ENCODE measurements around the gene L3MBTL2. TPM values are rescaled to one million over a fixed set of nuclear protein-coding genes. Genes with fewer than 3 reads are reported as not detected.

The L3MBTL2 gene
- total and polyA plus RNA-seq, 2 experiments from 2014 or later = 25.5 to 27.0 TPM

- Histone ChIP-seq H3K36me3 (peaks cover 26% of the 10 kb centered on the region), H3K9me3 (ENCODE audit: low read depth) (no peaks in the 10 kb centered on the region), H3K27me3 (no peaks in the 10 kb centered on the region), H3K27ac (peak overlapping the region; percentile 44), H3K4me1 (ENCODE audit: low read depth) (no peaks in the 10 kb centered on the region), H3K4me3 (no peak overlapping the region)
- TF ChIP-seq, protein P1, sequence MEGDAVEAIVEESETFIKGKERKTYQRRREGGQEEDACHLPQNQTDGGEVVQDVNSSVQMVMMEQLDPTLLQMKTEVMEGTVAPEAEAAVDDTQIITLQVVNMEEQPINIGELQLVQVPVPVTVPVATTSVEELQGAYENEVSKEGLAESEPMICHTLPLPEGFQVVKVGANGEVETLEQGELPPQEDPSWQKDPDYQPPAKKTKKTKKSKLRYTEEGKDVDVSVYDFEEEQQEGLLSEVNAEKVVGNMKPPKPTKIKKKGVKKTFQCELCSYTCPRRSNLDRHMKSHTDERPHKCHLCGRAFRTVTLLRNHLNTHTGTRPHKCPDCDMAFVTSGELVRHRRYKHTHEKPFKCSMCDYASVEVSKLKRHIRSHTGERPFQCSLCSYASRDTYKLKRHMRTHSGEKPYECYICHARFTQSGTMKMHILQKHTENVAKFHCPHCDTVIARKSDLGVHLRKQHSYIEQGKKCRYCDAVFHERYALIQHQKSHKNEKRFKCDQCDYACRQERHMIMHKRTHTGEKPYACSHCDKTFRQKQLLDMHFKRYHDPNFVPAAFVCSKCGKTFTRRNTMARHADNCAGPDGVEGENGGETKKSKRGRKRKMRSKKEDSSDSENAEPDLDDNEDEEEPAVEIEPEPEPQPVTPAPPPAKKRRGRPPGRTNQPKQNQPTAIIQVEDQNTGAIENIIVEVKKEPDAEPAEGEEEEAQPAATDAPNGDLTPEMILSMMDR (IDR thresholded peaks at IDR 0.05; ENCODE audit: low read depth, low read length) = no peak
- peak in 1 of 2 donors; percentile 68 for DNase-seq (ENCODE audit: low read depth in 1 of 2, low spot score in 1 of 2)
Observed at GRCh38 chr22:41181349-41182241, 23.5 kb upstream of the L3MBTL2 start.

DNA sequence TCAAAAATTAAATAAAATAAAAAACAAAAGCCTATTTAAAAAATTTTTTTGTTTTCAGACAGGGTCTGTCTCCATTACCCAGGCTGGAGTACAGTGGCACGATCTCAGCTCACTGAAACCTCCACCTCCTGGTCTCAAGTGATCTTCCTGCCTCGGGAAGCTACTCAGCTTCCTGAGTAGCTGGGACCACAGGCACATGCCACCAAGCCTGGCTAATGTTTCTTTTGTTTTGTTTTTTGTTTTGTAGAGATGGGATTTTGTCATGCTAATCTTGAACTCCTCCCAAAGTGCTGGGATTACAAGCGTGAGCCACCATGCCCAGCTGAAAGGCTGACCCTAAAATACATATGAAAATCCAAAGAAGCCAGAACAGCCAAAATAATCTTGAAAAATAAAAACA is 20.4 kb upstream of the L3MBTL2 start:
- Histone ChIP-seq H3K36me3 (peaks cover 2% of the 10 kb centered on the region), H3K4me1 (ENCODE audit: low read depth) (no peaks in the 10 kb centered on the region), H3K9me3 (ENCODE audit: low read depth) (no peaks in the 10 kb centered on the region), H3K27ac (no peak overlapping the region), H3K27me3 (no peaks in the 10 kb centered on the region), H3K4me3 (no peak overlapping the region)
- no peak for DNase-seq (ENCODE audit: low read depth in 1 of 2, low spot score in 1 of 2)
- TF ChIP-seq, protein P1 (IDR thresholded peaks at IDR 0.05; ENCODE audit: low read depth, low read length) = no peak

DNA sequence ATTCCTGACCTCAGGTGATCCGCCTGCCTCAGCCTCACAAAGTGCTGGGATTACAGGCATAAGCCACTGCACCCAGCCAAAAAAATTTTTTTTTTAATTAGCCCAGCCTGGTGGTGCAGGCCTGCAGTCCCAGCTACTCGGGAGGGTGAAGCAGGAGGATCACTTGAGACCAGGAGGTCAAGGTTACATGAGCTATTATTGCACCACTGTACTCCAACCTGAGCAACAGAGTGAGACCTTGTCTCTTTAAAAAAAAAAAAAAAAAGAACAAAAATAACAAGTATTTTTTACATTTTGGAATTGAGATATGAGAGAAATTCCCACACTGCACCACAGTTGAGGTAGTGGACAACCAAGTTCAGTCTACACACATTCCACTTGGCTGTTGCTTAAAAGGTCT is 13.6 kb upstream of the L3MBTL2 start:
- no peak for DNase-seq (ENCODE audit: low read depth in 1 of 2, low spot score in 1 of 2)
- no peaks in the 10 kb centered on the region for H3K9me3 ChIP-seq (ENCODE audit: low read depth)
- H3K27ac ChIP-seq = no peak overlapping the region
- H3K36me3 ChIP-seq = no peaks in the 10 kb centered on the region
- H3K27me3 ChIP-seq = peaks cover 10% of the 10 kb centered on the region
- TF ChIP-seq, protein P1 (IDR thresholded peaks at IDR 0.05; ENCODE audit: low read depth, low read length) = no peak
- no peak overlapping the region for H3K4me3 ChIP-seq
- no peaks in the 10 kb centered on the region for H3K4me1 ChIP-seq (ENCODE audit: low read depth)

DNA sequence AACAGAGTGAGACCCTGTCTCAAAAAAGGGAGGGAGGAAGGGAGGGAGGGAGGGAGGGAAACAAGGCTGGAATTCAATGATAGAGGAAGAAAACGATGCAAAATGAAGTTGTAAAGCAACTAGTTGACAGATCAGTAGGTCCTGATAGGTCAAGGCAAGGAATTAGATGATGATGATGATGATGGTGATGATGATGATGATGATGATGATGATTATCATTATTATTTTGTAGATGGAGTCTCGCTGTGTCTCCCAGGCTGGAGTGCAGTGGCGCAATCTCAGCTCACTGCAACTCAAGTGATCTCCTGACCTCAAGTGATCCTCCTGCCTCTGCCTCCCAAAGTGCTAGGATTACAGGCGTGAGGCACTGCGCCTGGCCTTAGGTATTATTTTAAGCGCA is 11.3 kb upstream of the L3MBTL2 start:
- TF ChIP-seq, protein P1 (IDR thresholded peaks at IDR 0.05; ENCODE audit: low read depth, low read length) = no peak
- H3K4me3 ChIP-seq = no peak overlapping the region
- no peaks in the 10 kb centered on the region for H3K4me1 ChIP-seq (ENCODE audit: low read depth)
- H3K36me3 ChIP-seq = no peaks in the 10 kb centered on the region
- no peak overlapping the region for H3K27ac ChIP-seq
- H3K9me3 ChIP-seq (ENCODE audit: low read depth) = no peaks in the 10 kb centered on the region
- peaks cover 24% of the 10 kb centered on the region for H3K27me3 ChIP-seq
- DNase-seq (ENCODE audit: low read depth in 1 of 2, low spot score in 1 of 2) = no peak

- Histone ChIP-seq H3K9me3 (ENCODE audit: low read depth) (no peaks in the 10 kb centered on the region), H3K4me1 (ENCODE audit: low read depth) (no peaks in the 10 kb centered on the region), H3K4me3 (peak overlapping the region; percentile 63), H3K27ac (no peak overlapping the region), H3K36me3 (no peaks in the 10 kb centered on the region), H3K27me3 (peaks cover 55% of the 10 kb centered on the region)
- TF ChIP-seq, protein P1 (IDR thresholded peaks at IDR 0.05; ENCODE audit: low read depth, low read length) = peak; percentile 14
- DNase-seq (ENCODE audit: low read depth in 1 of 2, low spot score in 1 of 2) = peak; percentile 54 to 89
Observed at GRCh38 chr22:41197038-41197972, 7.8 kb upstream of the L3MBTL2 start.
